WTC11 (cell line): ENCODE measurements around the gene MACF1. TPM values are rescaled to one million over a fixed set of nuclear protein-coding genes. Genes with fewer than 3 reads are reported as not detected.

Experiments
- ATAC-seq: fragments of 200-7000 bp; cut with Tn5 transposase; 2 replicates; pipeline ENCODE4 v1.10.0; 2021; ENCODE audit warnings: mild to moderate bottlenecking, moderate library complexity
- CTCF ChIA-PET: fragments of 300-600 bp; sonication (Branson Sonifier 250); formaldehyde crosslinking; loops from one replicate; lab custom pipeline; 2021; ENCODE audit warnings: antibody characterized with exemption; lab: Charles Lee
- POLR2A ChIA-PET: fragments of 350-600 bp; sonication (Branson Sonifier 250); formaldehyde crosslinking; loops from one replicate; lab custom pipeline; 2021; ENCODE audit warnings: antibody characterized with exemption; lab: Charles Lee
- DNase-seq: peaks from one replicate; pipeline ENCODE4 v3.0.0; 2021; ENCODE audit warnings: low spot score
- H3K27ac Mint-ChIP-seq: 2 replicates; pipeline ENCODE4 v1.8.0; 2021; ENCODE audit warnings: mixed read lengths
- H3K27me3 Mint-ChIP-seq: 2 replicates; pipeline ENCODE4 v1.8.0; 2021; ENCODE audit warnings: low read depth, mild to moderate bottlenecking, moderate library complexity, mixed read lengths
- H3K36me3 Mint-ChIP-seq: 2 replicates; pipeline ENCODE4 v1.8.0; 2021; ENCODE audit warnings: mixed read lengths
- H3K4me1 Mint-ChIP-seq: 2 replicates; pipeline ENCODE4 v1.8.0; 2022; ENCODE audit warnings: mixed read lengths
- H3K4me3 Mint-ChIP-seq: 2 replicates; pipeline ENCODE4 v1.8.0; 2021; ENCODE audit warnings: mild to moderate bottlenecking, moderate library complexity, mixed read lengths
- H3K9me3 Mint-ChIP-seq: 2 replicates; pipeline ENCODE4 v1.8.0; 2021; ENCODE audit warnings: mixed read lengths
- CREB1 ChIP-seq: sonication (generic); formaldehyde crosslinking; IDR thresholded peaks from 2 replicates; pipeline ENCODE4 v1.8.0; 2023; ENCODE audit warnings: mild to moderate bottlenecking, missing genetic modification reagents
- EMX1 ChIP-seq: fragments of 250-450 bp; sonication (Bioruptor Pico); IDR thresholded peaks from 2 replicates; pipeline ENCODE4 v1.8.0; 2021; ENCODE audit warnings: mild to moderate bottlenecking
- FOXP1 ChIP-seq: sonication (generic); formaldehyde crosslinking; IDR thresholded peaks from 2 replicates; pipeline ENCODE4 v1.8.0; 2022; ENCODE audit warnings: missing genetic modification reagents, mild to moderate bottlenecking, moderate library complexity, borderline replicate concordance
- NR2C2 ChIP-seq: sonication (generic); formaldehyde crosslinking; IDR thresholded peaks from 2 replicates; pipeline ENCODE4 v1.8.0; 2022; ENCODE audit warnings: mild to moderate bottlenecking, missing genetic modification reagents
- SOX15 ChIP-seq: fragments of 250-450 bp; sonication (Bioruptor Pico); IDR thresholded peaks from 2 replicates; pipeline ENCODE4 v1.9.0; 2021; ENCODE audit warnings: mild to moderate bottlenecking
- TEAD1 ChIP-seq: sonication (generic); formaldehyde crosslinking; IDR thresholded peaks from 2 replicates; pipeline ENCODE4 v1.8.0; 2022; ENCODE audit warnings: mild to moderate bottlenecking, missing genetic modification reagents
- ZBTB21 ChIP-seq: sonication (generic); formaldehyde crosslinking; IDR thresholded peaks from 2 replicates; pipeline ENCODE4 v1.8.1; 2023; ENCODE audit warnings: mild to moderate bottlenecking, missing genetic modification reagents, borderline replicate concordance
- ZNF219 ChIP-seq: sonication (generic); formaldehyde crosslinking; IDR thresholded peaks from 2 replicates; pipeline ENCODE4 v1.8.0; 2023; ENCODE audit warnings: missing genetic modification reagents, mild to moderate bottlenecking, borderline replicate concordance
- ZNF263 ChIP-seq: sonication (generic); formaldehyde crosslinking; IDR thresholded peaks from 2 replicates; pipeline ENCODE4 v1.8.1; 2022; ENCODE audit warnings: low read depth, mild to moderate bottlenecking, moderate library complexity, missing genetic modification reagents
- total RNA-seq: library from RNA; stranded (reverse); gene quantifications from 3 replicates; pipeline ENCODE4 v1.2.3, GENCODE V29; 2021
- TF ChIP-seq, protein P1 (sequence below): fragments of 250-450 bp; sonication (Bioruptor Pico); IDR thresholded peaks from 2 replicates; pipeline ENCODE4 v1.9.0; 2021; ENCODE audit warnings: mild to moderate bottlenecking, borderline replicate concordance
- TF ChIP-seq, protein P2 (sequence below): sonication (generic); formaldehyde crosslinking; IDR thresholded peaks from 2 replicates; pipeline ENCODE4 v1.8.1; 2023; ENCODE audit warnings: mild to moderate bottlenecking, missing genetic modification reagents, moderate library complexity
- TF ChIP-seq, protein P3 (sequence below): fragments of 250-450 bp; sonication (Bioruptor Pico); conservative IDR thresholded peaks from 2 replicates; pipeline ENCODE4 v1.9.0; 2021; ENCODE audit warnings: mild to moderate bottlenecking

The MACF1 gene
- total RNA-seq, 1 experiment from 2014 or later: 327 TPM

DNA sequence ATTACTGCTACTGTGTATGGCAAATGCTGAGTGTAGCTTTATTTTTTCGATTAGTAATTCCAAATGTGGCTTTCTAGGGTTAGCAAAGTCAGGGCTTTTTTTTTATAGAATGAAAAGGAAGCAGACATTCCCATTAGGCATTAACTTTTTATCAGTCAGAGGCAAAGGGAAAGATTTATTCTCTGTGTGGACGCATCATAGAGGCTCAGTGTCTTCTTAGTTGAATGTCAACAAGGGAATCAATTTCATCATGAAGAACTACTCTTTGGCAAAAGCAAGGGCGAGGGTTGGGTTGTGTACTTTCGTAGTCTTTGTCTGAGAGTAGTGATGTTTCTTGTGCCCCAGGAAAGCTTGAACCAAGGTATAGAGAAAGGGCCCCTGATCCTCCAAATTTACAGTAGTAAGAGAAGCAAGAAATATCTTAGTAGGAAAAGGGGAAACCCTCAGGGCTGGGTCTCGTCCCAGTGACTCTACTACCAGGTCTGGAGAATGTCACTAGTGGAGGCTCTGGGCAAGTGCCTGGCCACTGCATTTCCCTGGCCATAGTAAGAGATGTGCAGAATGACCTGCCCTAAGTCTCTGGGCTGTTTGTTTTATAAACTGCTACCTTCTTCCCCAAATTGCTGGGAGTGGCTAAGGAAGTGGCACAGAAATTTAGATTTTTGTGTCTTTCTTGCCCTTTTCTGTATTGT is 30.0 kb upstream of the MACF1 start:
- H3K36me3 Mint-ChIP-seq: no peaks in the 10 kb centered on the region
- DNase-seq (no peak), ATAC-seq (no peak)
- H3K9me3 Mint-ChIP-seq: no peaks in the 10 kb centered on the region
- no peak overlapping the region for H3K4me3 Mint-ChIP-seq
- CTCF ChIA-PET: interaction anchor here (1.1 to 7.8 kb wide), 7 partner anchors 9 to 76 kb away, joined by 3 to 72 read pairs (median 4); no protein-coding TSS in a partner anchor
- POLR2A ChIA-PET: interaction anchor here (1.4 kb wide), 1 partner anchor 16 kb away, joined by 3 read pairs; no protein-coding TSS in a partner anchor
- TF ChIP-seq ZBTB21 (CRISPR knock-in tag) (no peak), CREB1 (CRISPR knock-in tag) (no peak), NR2C2 (no peak), SOX15 (CRISPR knock-in tag) (no peak), ZNF263 (CRISPR knock-in tag) (no peak), TEAD1 (CRISPR knock-in tag) (no peak)
- TF ChIP-seq, protein P1, sequence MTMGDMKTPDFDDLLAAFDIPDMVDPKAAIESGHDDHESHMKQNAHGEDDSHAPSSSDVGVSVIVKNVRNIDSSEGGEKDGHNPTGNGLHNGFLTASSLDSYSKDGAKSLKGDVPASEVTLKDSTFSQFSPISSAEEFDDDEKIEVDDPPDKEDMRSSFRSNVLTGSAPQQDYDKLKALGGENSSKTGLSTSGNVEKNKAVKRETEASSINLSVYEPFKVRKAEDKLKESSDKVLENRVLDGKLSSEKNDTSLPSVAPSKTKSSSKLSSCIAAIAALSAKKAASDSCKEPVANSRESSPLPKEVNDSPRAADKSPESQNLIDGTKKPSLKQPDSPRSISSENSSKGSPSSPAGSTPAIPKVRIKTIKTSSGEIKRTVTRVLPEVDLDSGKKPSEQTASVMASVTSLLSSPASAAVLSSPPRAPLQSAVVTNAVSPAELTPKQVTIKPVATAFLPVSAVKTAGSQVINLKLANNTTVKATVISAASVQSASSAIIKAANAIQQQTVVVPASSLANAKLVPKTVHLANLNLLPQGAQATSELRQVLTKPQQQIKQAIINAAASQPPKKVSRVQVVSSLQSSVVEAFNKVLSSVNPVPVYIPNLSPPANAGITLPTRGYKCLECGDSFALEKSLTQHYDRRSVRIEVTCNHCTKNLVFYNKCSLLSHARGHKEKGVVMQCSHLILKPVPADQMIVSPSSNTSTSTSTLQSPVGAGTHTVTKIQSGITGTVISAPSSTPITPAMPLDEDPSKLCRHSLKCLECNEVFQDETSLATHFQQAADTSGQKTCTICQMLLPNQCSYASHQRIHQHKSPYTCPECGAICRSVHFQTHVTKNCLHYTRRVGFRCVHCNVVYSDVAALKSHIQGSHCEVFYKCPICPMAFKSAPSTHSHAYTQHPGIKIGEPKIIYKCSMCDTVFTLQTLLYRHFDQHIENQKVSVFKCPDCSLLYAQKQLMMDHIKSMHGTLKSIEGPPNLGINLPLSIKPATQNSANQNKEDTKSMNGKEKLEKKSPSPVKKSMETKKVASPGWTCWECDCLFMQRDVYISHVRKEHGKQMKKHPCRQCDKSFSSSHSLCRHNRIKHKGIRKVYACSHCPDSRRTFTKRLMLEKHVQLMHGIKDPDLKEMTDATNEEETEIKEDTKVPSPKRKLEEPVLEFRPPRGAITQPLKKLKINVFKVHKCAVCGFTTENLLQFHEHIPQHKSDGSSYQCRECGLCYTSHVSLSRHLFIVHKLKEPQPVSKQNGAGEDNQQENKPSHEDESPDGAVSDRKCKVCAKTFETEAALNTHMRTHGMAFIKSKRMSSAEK (CRISPR knock-in tag): no peak
- TF ChIP-seq, protein P2, sequence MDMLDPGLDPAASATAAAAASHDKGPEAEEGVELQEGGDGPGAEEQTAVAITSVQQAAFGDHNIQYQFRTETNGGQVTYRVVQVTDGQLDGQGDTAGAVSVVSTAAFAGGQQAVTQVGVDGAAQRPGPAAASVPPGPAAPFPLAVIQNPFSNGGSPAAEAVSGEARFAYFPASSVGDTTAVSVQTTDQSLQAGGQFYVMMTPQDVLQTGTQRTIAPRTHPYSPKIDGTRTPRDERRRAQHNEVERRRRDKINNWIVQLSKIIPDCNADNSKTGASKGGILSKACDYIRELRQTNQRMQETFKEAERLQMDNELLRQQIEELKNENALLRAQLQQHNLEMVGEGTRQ (CRISPR knock-in tag): no peak
- H3K27ac Mint-ChIP-seq: peak overlapping the region; percentile 71
- peaks cover 87% of the 10 kb centered on the region for H3K4me1 Mint-ChIP-seq
- H3K27me3 Mint-ChIP-seq: no peaks in the 10 kb centered on the region

DNA sequence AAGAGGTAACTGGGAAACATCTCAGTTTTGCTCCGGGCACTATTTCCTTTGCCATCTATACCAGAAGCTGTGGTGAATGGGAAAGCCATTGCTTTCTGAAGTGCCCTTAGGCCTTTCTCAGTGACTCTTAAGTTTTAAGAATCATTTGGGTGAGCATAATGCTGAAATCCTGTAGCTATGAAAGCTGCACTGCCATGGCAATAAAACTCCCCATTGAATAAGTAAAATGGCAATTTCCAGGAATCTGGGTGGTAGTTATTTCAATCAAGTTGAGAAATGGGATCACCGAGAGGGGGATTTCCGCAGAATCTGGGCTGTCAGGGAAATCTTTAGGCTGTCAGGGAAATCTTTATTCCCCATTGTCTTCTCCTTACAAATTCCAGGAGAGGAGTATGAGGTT is 26.8 kb upstream of the MACF1 start:
- TF ChIP-seq ZBTB21 (CRISPR knock-in tag): no peak
- TF ChIP-seq ZNF219 (CRISPR knock-in tag): no peak
- TF ChIP-seq, protein P3, sequence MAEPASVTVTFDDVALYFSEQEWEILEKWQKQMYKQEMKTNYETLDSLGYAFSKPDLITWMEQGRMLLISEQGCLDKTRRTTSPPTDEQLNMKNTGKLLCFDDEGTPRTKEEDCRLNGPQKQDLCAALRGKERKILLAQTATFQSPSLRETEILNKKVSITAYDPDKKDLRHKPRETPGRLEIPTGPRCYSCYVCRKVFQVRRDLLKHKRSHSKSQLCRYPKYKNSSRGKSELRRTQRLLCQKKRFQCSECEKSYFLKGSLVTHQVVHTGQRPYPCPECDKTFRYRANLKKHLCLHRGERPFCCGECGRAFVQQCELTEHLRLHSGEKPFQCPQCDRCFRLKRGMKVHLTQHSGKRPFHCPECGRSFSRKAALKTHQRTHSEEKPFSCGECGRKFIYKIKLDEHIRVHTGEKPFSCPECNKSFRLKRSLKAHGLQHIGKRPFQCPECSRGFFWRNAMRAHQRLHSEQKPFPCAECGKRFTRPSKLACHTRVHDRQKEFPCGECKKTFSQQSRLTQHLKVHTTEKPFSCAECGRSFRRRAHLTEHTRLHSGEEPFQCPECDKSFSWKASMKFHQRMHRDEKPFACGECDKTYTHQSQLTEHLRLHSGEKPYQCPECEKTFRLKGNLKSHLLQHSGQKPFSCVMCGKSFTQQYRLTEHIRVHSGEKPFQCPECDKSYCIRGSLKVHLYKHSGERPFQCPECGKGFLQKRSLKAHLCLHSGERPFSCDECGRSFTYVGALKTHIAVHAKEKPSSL (CRISPR knock-in tag): no peak
- no peak for TF ChIP-seq FOXP1 (CRISPR knock-in tag)
- TF ChIP-seq EMX1: no peak
- DNase-seq (no peak), ATAC-seq (no peak)
- CTCF ChIA-PET: interaction anchor here (1.0 to 3.0 kb wide), 3 partner anchors 10 to 15 kb away, joined by 3 to 26 read pairs (median 6); no protein-coding TSS in a partner anchor
- H3K4me3 Mint-ChIP-seq: no peak overlapping the region
- no peaks in the 10 kb centered on the region for H3K27me3 Mint-ChIP-seq
- H3K36me3 Mint-ChIP-seq: peaks cover 7% of the 10 kb centered on the region
- no peak overlapping the region; the same call in 1 of the 2 replicates for H3K27ac Mint-ChIP-seq
- POLR2A ChIA-PET: no interaction called here
- peaks cover 59% of the 10 kb centered on the region for H3K4me1 Mint-ChIP-seq
- H3K9me3 Mint-ChIP-seq: peaks cover 7% of the 10 kb centered on the region
